Aorta (tissue), 5 donors: ENCODE data around the gene MMP26. TPM values are rescaled to one million over a fixed set of nuclear protein-coding genes. Genes with fewer than 3 reads are reported as not detected.

Experiments used
- ATAC-seq: fragments of 200-7000 bp; cut with Tn5 transposase; one replicate; pipeline ENCODE4 v1.9.1; 2022; ENCODE audit warnings: moderate library complexity; ENCODE audit not compliant: low FRiP score
- DNase-seq, 2 donors: peaks; one replicate each; pipeline ENCODE4 v3.0.0-alpha.2; 2020
- H3K27ac ChIP-seq, 2 donors: one replicate each; pipeline ENCODE4 v1.5.1; 2013; ENCODE audit warnings: low read length in 2 of 2, mild to moderate bottlenecking in 2 of 2, moderate library complexity in 2 of 2, control low read depth in 1 of 2, inconsistent platforms in 1 of 2, low read depth in 1 of 2
- H3K27me3 ChIP-seq, 2 donors: one replicate each; pipeline ENCODE4 v1.6.1; 2013; ENCODE audit warnings: control low read depth in 1 of 2, low read length in 1 of 2, mild to moderate bottlenecking in 1 of 2, moderate library complexity in 1 of 2; ENCODE audit not compliant: insufficient read depth in 2 of 2, control insufficient read depth in 1 of 2
- H3K36me3 ChIP-seq, 2 donors: one replicate each; pipeline ENCODE4 v1.6.1; 2013; ENCODE audit warnings: control low read depth in 1 of 2, low read length in 1 of 2, mild to moderate bottlenecking in 1 of 2; ENCODE audit not compliant: insufficient read depth in 2 of 2, control insufficient read depth in 1 of 2
- H3K4me1 ChIP-seq, 2 donors: one replicate each; pipeline ENCODE4 v1.6.1; 2013; ENCODE audit warnings: low read length in 2 of 2, control low read depth in 1 of 2, mild to moderate bottlenecking in 1 of 2, moderate library complexity in 1 of 2; ENCODE audit not compliant: insufficient read depth in 2 of 2, control insufficient read depth in 1 of 2
- H3K4me3 ChIP-seq, 2 donors: one replicate each; pipeline ENCODE4 v1.5.1; 2013; ENCODE audit warnings: low read length in 2 of 2, control low read depth in 1 of 2, mild to moderate bottlenecking in 1 of 2
- H3K9me3 ChIP-seq: one replicate; pipeline ENCODE4 v1.6.1; 2013; ENCODE audit warnings: mild to moderate bottlenecking, low read length; ENCODE audit not compliant: control insufficient read depth
- WGBS, 2 donors: extraction: QIAGEN DNeasy Blood & Tissue Kit; methylation state at CpG; one replicate each; pipeline ENCODE4 v1.1.7; 2013; 5-methylcytosine and 5-hydroxymethylcytosine counted together
- intact Hi-C, 2 donors: fragments of 100-400 bp; cut with DNase I; formaldehyde crosslinking; loops; one replicate each; pipeline versions ENCODE4 v1.14.2 to v1.15.0; 2022
- long read RNA-seq, 2 donors: library from polyadenylated mRNA; unstranded; transcript quantifications; one replicate each; pipeline ENCODE4 v2.0.0, GENCODE V29; 2020 to 2021
- polyA plus RNA-seq, 2 donors: library from polyadenylated mRNA; stranded (reverse); fragments of 200-250 nt; gene quantifications; one replicate each; pipeline ENCODE4 v1.2.3, GENCODE V29; 2013
- total RNA-seq, 2 donors: library from RNA; stranded (reverse); fragmentation: NEBNext Ultra II Directional; extraction: Animal tissue kit (Norgen Biotek cat#: 25700); gene quantifications; one replicate each; pipeline ENCODE4 v1.2.1, GENCODE V29; 2021
- donor health status: healthy with polysubstance abuse.
- donor health status: Bipolar disorder and iron deficiency.
- donor health status: DM: no; HTN: no; CAD: no.
- donor health status: DM: no; HTN: no; CAD: no.
- donor health status: DM: yes; HTN: yes; CAD: no.

MMP26 gene
- total RNA-seq (not detected), polyA plus RNA-seq (not detected)
- long read RNA-seq, donor 1: 0 reads
- long read RNA-seq, donor 2: 0 reads

DNA sequence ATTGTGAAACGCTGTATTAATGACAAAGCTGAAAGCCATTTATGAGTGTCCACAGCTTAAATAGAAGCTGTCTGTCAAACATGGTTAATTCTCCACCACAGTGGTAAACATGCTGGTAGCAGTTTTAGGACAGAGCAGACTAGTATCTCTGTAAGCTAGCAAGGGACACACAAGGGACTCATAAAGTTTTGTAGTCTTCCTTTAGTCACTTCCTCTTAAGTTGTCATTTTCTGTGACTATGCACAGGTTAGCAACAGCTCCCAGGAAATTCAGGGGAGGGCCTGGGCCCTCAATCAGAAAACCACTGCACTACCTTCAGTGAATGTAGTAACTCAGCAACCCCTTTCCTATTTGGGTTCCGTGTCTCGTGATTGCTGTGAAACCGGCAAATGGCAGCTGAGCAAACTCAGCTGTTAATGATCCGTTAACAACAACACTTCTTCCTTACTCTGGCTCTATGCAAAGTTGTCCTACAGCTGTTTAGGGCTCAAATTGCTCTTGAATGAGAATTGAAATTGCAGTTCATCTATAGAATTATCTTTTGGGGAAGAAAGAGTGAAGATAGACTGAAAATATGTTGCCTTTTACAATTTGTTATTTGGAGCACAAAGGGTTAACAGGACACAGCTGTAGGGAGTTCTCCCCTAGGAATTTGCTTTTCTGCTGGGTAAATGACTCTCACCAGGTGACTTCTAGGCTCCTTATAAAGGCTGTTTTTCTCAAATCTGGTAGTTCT lies at the start of gene MMP26:
TSS of gene MMP26 (plus strand) at position 731 of the 736 bp plus-strand sequence.
- 50 to 56% methylated on average over 5 of the region's 5 CpGs for WGBS, 2 donors
- intact Hi-C loops: no loop called here
- no peak within 1 kb of the TSS for H3K4me3 ChIP-seq
- no peaks in the 10 kb centered on the region for H3K27me3 ChIP-seq
- no peaks in the 10 kb centered on the region for H3K36me3 ChIP-seq
- DNase-seq (no peak), ATAC-seq (no peak)
- H3K9me3 ChIP-seq: no peaks in the 10 kb centered on the region
- no peaks in the 10 kb centered on the region for H3K4me1 ChIP-seq
- no peak within 1 kb of the TSS for H3K27ac ChIP-seq

DNA sequence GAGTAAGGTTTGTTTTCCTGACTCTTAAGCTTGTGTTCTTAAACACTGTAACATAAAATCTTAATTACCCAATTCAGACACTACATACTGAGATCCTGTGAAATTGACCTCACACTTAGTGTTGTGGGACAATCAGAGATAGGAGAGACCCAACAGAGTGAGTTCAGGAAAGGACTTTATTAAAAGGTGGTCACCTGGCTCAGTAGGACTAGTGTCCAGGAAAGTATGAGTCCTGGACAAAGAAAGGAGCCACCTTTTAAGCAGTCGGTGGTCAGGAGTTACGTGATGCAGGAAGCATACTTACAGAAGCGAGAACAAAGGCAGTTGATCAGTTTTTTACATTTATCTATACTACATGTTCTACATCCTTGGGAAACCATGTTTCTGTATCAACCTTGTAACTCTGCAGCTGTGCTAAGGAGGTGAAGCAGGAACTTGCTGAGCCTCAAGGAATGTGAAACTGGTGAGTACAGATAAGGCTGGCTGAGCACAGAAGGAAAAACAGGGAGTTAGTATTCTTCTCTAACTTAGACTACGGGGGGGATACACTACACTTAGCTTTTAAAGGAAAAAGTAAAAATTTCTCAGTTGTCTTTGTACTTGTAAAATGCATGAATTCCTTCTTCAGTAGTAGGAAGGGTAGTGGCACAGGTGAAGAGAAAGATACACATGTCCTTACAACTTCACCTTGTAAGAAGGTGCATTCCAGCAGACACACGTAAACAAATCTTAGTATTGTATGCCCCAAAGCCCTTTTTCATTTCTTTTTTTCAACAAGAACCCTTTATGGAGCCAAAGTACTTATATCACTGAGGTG lies 45.7 kb upstream of the MMP26 start:
- Histone ChIP-seq H3K36me3 (no peaks in the 10 kb centered on the region), H3K27me3 (no peaks in the 10 kb centered on the region), H3K4me3 (no peak overlapping the region), H3K4me1 (no peaks in the 10 kb centered on the region), H3K27ac (no peak overlapping the region), H3K9me3 (no peaks in the 10 kb centered on the region)
- DNase-seq (no peak), ATAC-seq (no peak)
- intact Hi-C loops: no loop called here
- WGBS, 2 donors: 55% methylated on average over 5 of the region's 5 CpGs

DNA sequence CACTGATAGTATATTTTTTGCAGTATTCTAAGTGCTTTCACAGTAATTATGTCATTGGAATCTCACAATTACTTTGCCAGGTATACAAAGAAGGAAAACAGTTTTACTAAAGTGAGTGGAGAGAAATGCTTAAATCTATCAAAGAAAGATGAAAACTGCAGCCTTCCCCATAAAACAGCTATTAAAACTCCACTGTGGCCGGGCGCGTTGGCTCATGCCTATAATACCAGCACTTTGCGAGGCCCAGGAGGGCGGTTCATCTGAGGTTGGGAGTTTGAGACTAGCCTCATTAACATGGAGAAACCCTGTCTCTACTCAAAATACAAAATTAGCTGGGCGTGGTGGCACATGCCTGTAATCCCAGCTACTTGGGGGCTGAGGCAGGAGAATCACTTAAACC lies 41.7 kb upstream of the MMP26 start:
- no peak overlapping the region for H3K4me3 ChIP-seq
- H3K27me3 ChIP-seq: no peaks in the 10 kb centered on the region
- H3K36me3 ChIP-seq: no peaks in the 10 kb centered on the region
- 89 to 94% methylated on average over 6 of the region's 6 CpGs for WGBS, 2 donors
- ATAC-seq (no peak), DNase-seq (no peak)
- H3K4me1 ChIP-seq: no peaks in the 10 kb centered on the region
- intact Hi-C loops: no loop called here
- no peaks in the 10 kb centered on the region for H3K9me3 ChIP-seq
- no peak overlapping the region for H3K27ac ChIP-seq

DNA sequence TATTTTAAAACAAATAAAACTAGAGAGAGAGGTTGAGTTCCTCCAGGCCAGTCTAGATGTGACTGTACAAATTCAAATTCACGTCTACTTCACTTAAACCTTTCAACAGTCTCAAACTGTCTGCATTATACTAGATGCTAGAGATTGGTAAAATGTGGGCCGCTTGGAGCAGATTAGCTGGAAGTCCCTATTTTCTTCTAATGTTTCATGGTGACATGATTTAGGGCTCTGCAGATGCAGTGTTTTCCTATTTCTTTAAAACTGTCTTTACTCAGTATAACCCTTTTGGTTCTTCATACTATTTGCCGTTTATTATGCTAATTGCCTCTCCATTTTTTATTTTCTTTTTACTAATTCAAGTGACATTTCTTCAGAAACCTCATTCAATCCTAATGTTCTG lies 40.4 kb upstream of the MMP26 start:
- ATAC-seq (no peak), DNase-seq (no peak)
- Histone ChIP-seq H3K36me3 (no peaks in the 10 kb centered on the region), H3K9me3 (no peaks in the 10 kb centered on the region), H3K27ac (no peak overlapping the region), H3K27me3 (no peaks in the 10 kb centered on the region), H3K4me3 (no peak overlapping the region), H3K4me1 (no peaks in the 10 kb centered on the region)
- intact Hi-C loops: no loop called here
- 87% methylated on average over 3 of the region's 3 CpGs for WGBS, 2 donors

DNA sequence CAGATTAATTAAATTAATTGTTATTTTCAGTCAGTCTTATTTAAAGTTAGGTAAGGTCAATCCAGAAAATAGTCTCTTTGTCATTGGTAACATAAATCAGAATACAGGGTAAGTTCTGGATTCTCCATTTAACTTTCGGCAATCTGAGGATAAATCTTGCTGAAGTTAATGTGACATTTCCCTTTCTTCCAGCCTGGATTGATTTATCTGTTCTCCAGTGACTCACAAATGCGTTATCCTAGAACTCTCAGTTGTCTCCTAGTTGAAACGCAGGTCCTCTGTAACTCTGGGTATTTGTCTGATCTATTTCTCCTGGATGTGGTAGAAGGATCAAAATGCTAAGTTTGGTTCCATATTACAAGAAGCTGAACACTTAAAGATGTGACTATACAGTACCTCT lies 39.8 kb upstream of the MMP26 start:
- no peaks in the 10 kb centered on the region for H3K27me3 ChIP-seq
- WGBS, 2 donors: 67 to 72% methylated on average over 3 of the region's 3 CpGs
- no peaks in the 10 kb centered on the region for H3K36me3 ChIP-seq
- DNase-seq (no peak), ATAC-seq (no peak)
- no peaks in the 10 kb centered on the region for H3K4me1 ChIP-seq
- no peaks in the 10 kb centered on the region for H3K9me3 ChIP-seq
- intact Hi-C loops: no loop called here
- H3K27ac ChIP-seq: no peak overlapping the region
- H3K4me3 ChIP-seq: no peak overlapping the region

DNA sequence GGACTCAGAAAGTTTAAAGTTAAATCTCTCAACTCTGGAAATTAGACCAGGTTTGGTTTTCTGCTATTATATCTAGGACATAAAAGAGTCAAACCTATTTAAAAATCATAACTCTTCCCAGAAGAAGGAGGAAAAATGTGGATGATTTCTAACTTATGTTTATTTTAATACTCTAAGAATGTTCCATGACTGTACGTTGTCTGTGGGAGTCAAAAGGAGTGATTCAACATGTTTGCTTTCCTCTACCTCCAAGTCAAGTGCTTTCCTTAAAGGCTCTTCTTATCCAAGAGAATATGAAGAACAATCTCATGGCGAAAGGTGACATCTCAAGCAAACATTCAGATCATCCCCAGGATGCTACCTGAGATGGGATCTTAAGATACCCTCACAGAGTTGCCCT lies 39.2 kb upstream of the MMP26 start:
- no peaks in the 10 kb centered on the region for H3K27me3 ChIP-seq
- intact Hi-C loops: no loop called here
- no peak overlapping the region for H3K27ac ChIP-seq
- no peaks in the 10 kb centered on the region for H3K36me3 ChIP-seq
- ATAC-seq: no peak
- no peaks in the 10 kb centered on the region for H3K4me1 ChIP-seq
- no peaks in the 10 kb centered on the region for H3K9me3 ChIP-seq
- WGBS, 2 donors: 73 to 75% methylated on average over 2 of the region's 2 CpGs
- DNase-seq: no peak
- no peak overlapping the region for H3K4me3 ChIP-seq

DNA sequence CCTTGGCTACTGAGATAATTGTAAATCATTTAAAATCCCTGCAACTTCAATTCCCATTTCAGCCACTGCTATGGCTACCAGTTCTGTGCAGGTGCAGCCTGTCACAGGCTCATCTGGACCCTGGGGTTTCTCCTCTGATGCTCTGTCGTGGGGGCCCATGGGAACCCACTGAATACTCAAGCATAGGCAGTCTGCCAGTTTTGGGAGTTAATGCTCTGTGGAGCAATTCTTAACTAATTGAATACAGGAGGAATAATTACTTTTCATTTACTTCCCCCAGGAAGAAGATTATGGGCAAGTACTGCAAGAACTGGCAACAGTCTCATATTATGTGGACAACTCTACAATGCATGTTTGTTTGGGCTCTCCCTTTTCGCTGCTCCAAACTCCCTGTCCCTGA lies 32.8 kb upstream of the MMP26 start:
- intact Hi-C loops: no loop called here
- no peaks in the 10 kb centered on the region for H3K36me3 ChIP-seq
- no peak overlapping the region for H3K27ac ChIP-seq
- no peaks in the 10 kb centered on the region for H3K4me1 ChIP-seq
- ATAC-seq (no peak), DNase-seq (no peak)
- H3K9me3 ChIP-seq: no peaks in the 10 kb centered on the region
- H3K27me3 ChIP-seq: no peaks in the 10 kb centered on the region
- WGBS, 2 donors: 75 to 77% methylated on average over 2 of the region's 2 CpGs
- no peak overlapping the region for H3K4me3 ChIP-seq

DNA sequence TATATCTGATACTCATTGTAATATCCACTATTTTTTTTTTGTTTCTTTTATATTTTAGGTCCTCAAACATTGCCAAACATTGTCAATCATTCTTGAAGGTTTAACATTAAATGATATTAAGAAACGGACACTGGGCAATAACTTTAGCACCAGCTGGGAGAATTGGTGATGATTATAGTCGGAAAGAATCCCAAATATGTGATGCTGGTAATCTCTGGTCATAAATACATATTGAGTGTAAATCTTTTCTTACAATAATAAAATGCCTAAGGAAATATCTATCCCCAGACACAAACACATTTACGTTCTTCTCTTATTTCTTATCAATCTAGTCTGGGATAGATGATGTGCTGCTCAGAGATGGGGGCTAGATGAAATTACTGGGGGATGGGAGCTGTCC lies 32.1 kb upstream of the MMP26 start:
- Histone ChIP-seq H3K9me3 (no peaks in the 10 kb centered on the region), H3K4me1 (no peaks in the 10 kb centered on the region), H3K27ac (no peak overlapping the region), H3K27me3 (no peaks in the 10 kb centered on the region), H3K4me3 (no peak overlapping the region), H3K36me3 (no peaks in the 10 kb centered on the region)
- intact Hi-C loops: no loop called here
- WGBS, 2 donors: 16 to 18% methylated on average over 3 of the region's 3 CpGs
- no peak for DNase-seq
- ATAC-seq: no peak

DNA sequence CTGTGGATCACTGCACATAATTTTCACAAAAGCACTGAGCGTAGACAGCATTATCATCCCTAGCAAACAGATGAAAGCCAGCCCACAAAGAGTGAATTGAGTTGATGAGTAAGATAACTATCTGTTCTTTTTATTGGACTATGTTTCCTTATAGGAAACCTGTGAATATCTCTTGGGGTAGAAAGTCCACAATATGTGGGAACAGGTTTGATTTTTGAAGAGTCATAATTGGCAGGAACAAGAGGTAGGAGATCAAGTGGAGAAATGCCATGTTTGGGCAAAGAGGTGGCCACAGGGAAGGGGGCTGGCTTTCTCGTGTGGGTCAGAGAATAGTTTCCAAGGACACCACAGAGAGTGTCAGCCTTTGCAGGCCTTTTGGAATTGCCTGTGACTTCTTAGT lies 30.8 kb upstream of the MMP26 start:
- ATAC-seq: no peak
- Histone ChIP-seq H3K9me3 (no peaks in the 10 kb centered on the region), H3K27me3 (no peaks in the 10 kb centered on the region), H3K4me1 (no peaks in the 10 kb centered on the region), H3K36me3 (no peaks in the 10 kb centered on the region), H3K4me3 (no peak overlapping the region), H3K27ac (no peak overlapping the region)
- intact Hi-C loops: no loop called here
- 65 to 67% methylated on average over 2 of the region's 2 CpGs for WGBS, 2 donors
- no peak for DNase-seq
